Measurements from ENCODE around the gene RALGAPA2.

DNA sequence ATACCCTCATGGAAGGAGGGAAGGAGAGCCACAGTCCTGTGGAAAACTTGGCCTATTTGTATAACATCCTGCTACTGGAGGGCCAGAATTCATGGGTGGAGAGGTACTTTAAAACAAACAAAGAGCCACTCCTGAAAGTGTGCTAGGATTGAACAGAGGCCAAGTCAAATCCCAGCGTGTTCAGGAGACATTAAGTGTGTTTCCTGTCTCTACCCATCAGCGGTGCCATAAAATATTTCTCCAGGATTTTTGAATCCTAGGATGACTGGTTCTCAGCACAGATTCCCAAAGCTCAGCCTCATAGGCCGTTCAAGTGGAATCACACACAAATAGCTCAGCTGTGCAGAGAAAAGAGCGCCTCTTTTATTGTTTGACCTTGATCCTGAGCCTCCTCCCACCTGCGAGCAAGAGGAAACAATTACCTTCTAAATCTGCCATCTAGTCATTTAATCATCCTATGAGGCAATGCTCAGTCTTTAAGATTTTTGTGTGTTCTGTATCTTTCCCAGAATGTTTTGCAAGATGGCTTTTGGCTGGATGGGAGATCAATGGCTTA lies 31.8 kb upstream of the RALGAPA2 start:
- TF ChIP-seq SREBF2 (IDR thresholded peaks at IDR 0.05) (no peak), KDM1A (IDR thresholded peaks at IDR 0.05; ENCODE audit: low read depth) (no peak), POLR2A (IDR thresholded peaks at IDR 0.05; ENCODE audit: low read length) (no peak), MAX (IDR thresholded peaks at IDR 0.05) (no peak), ZFP36 (IDR thresholded peaks at IDR 0.05; ENCODE audit: borderline replicate concordance, partially characterized antibody) (no peak), MAZ (IDR thresholded peaks at IDR 0.05; ENCODE audit: borderline replicate concordance, low read depth, low read length) (no peak), PBX3 (IDR thresholded peaks at IDR 0.05) (no peak), KDM5A (IDR thresholded peaks at IDR 0.05) (no peak), JUN (IDR thresholded peaks at IDR 0.05) (no peak)
- TF ChIP-seq, protein P1, sequence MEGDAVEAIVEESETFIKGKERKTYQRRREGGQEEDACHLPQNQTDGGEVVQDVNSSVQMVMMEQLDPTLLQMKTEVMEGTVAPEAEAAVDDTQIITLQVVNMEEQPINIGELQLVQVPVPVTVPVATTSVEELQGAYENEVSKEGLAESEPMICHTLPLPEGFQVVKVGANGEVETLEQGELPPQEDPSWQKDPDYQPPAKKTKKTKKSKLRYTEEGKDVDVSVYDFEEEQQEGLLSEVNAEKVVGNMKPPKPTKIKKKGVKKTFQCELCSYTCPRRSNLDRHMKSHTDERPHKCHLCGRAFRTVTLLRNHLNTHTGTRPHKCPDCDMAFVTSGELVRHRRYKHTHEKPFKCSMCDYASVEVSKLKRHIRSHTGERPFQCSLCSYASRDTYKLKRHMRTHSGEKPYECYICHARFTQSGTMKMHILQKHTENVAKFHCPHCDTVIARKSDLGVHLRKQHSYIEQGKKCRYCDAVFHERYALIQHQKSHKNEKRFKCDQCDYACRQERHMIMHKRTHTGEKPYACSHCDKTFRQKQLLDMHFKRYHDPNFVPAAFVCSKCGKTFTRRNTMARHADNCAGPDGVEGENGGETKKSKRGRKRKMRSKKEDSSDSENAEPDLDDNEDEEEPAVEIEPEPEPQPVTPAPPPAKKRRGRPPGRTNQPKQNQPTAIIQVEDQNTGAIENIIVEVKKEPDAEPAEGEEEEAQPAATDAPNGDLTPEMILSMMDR (IDR thresholded peaks at IDR 0.05), result no peak
- TF ChIP-seq, protein P2, sequence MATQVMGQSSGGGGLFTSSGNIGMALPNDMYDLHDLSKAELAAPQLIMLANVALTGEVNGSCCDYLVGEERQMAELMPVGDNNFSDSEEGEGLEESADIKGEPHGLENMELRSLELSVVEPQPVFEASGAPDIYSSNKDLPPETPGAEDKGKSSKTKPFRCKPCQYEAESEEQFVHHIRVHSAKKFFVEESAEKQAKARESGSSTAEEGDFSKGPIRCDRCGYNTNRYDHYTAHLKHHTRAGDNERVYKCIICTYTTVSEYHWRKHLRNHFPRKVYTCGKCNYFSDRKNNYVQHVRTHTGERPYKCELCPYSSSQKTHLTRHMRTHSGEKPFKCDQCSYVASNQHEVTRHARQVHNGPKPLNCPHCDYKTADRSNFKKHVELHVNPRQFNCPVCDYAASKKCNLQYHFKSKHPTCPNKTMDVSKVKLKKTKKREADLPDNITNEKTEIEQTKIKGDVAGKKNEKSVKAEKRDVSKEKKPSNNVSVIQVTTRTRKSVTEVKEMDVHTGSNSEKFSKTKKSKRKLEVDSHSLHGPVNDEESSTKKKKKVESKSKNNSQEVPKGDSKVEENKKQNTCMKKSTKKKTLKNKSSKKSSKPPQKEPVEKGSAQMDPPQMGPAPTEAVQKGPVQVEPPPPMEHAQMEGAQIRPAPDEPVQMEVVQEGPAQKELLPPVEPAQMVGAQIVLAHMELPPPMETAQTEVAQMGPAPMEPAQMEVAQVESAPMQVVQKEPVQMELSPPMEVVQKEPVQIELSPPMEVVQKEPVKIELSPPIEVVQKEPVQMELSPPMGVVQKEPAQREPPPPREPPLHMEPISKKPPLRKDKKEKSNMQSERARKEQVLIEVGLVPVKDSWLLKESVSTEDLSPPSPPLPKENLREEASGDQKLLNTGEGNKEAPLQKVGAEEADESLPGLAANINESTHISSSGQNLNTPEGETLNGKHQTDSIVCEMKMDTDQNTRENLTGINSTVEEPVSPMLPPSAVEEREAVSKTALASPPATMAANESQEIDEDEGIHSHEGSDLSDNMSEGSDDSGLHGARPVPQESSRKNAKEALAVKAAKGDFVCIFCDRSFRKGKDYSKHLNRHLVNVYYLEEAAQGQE (IDR thresholded peaks at IDR 0.05), result no peak
- TF ChIP-seq, protein P3, sequence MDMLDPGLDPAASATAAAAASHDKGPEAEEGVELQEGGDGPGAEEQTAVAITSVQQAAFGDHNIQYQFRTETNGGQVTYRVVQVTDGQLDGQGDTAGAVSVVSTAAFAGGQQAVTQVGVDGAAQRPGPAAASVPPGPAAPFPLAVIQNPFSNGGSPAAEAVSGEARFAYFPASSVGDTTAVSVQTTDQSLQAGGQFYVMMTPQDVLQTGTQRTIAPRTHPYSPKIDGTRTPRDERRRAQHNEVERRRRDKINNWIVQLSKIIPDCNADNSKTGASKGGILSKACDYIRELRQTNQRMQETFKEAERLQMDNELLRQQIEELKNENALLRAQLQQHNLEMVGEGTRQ (IDR thresholded peaks at IDR 0.05), result no peak
